Neutrophil (primary cell): ENCODE data around the gene MAN2B2.

Experiments used
- H3K27ac ChIP-seq: fragments of 200-600 bp; sonication (generic); 2 replicates; pipeline ENCODE4 v1.5.1; 2016; ENCODE audit warnings: mild to moderate bottlenecking, moderate library complexity
- H3K27me3 ChIP-seq: fragments of 200-600 bp; sonication (generic); 2 replicates; pipeline ENCODE4 v1.6.0; 2016; ENCODE audit warnings: mild to moderate bottlenecking
- H3K36me3 ChIP-seq: fragments of 200-600 bp; sonication (generic); 2 replicates; pipeline ENCODE4 v1.5.1; 2017
- H3K4me1 ChIP-seq, 2 experiments: fragments of 200-600 bp in 1 of 2; sonication (generic) in 1 of 2; 1 replicate in 1 of 2; 2 replicates in 1 of 2; pipeline versions ENCODE4 v1.5.1 to v1.6.1; 2013 to 2016; ENCODE audit warnings: low read depth in 1 of 2, low read length in 1 of 2, mild to moderate bottlenecking in 1 of 2, moderate library complexity in 1 of 2; ENCODE audit not compliant: control insufficient read depth in 1 of 2, insufficient read depth in 1 of 2
- H3K4me3 ChIP-seq, 2 experiments: fragments of 200-600 bp in 1 of 2; sonication (generic) in 1 of 2; 1 replicate in 1 of 2; 2 replicates in 1 of 2; pipeline ENCODE4 v1.5.1; 2013 to 2016; ENCODE audit warnings: low read depth in 1 of 2, low read length in 1 of 2, mild to moderate bottlenecking in 1 of 2, moderate library complexity in 1 of 2
- H3K9me3 ChIP-seq: fragments of 200-600 bp; sonication (generic); 2 replicates; pipeline ENCODE4 v1.5.1; 2016
- TF ChIP-seq, protein P1 (sequence below): fragments of 200-600 bp; sonication (generic); IDR thresholded peaks from 2 replicates; pipeline ENCODE4 v1.5.1; 2016; ENCODE audit warnings: antibody characterized with exemption

MAN2B2 gene

DNA sequence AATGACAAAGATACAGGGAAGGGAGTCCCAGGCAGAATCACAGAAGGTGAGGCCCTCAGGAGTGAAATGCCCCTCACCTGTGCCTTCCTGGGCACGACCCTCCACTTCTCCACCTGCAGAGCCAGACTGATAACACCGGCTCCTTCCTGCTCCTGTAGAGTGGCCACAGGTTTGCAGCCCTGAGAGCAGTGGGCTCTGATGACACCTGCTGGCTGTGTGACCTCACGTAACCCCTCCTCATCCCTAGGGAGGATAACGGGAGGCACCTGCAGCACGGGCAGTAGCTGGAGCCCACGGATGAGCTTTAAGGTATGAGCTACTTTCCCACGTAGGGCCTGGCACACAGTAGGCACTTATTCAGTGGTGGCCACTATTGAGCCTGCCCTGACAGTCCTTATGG, 25.5 kb upstream of the MAN2B2 start:
- Histone ChIP-seq H3K36me3 (no peaks in the 10 kb centered on the region), H3K9me3 (no peaks in the 10 kb centered on the region), H3K4me1 (no peaks in the 10 kb centered on the region), H3K27ac (no peak overlapping the region), H3K4me3 (no peak overlapping the region), H3K27me3 (peaks cover 68% of the 10 kb centered on the region)
- TF ChIP-seq, protein P1, sequence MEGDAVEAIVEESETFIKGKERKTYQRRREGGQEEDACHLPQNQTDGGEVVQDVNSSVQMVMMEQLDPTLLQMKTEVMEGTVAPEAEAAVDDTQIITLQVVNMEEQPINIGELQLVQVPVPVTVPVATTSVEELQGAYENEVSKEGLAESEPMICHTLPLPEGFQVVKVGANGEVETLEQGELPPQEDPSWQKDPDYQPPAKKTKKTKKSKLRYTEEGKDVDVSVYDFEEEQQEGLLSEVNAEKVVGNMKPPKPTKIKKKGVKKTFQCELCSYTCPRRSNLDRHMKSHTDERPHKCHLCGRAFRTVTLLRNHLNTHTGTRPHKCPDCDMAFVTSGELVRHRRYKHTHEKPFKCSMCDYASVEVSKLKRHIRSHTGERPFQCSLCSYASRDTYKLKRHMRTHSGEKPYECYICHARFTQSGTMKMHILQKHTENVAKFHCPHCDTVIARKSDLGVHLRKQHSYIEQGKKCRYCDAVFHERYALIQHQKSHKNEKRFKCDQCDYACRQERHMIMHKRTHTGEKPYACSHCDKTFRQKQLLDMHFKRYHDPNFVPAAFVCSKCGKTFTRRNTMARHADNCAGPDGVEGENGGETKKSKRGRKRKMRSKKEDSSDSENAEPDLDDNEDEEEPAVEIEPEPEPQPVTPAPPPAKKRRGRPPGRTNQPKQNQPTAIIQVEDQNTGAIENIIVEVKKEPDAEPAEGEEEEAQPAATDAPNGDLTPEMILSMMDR = no peak

DNA sequence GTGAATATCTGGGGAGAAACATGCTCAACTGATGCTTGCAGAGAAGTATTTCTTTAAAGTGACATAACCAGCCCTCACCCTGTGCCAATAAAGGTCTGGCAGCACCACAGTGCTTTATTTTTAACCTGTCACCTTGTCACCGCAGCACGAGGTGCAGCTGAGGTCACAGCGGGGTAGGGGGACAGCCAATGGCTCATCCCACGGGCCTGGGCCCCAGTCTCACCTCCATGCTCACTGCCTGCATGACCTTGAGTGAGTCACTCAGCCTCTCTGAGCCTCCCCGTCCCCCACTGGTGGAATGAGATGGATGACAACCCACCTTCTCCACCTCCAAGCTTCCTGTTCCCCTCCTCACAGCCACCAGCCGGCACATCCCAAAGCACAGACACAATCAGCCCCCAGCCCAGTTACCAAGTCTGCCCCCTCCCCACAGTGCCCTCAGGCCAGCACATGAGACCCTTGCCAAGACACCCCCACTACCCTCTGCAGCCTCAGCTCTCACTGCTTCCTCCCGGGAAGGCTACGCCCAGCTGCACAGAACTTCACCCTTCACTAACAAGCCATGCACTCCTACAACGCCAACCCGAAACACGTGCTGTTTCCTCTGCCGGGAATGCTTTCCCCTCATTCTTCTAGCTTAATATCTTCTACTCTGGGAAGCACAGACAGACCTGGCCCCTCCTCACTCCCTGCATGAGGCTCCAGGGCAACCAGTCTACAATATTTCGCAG, 24.9 kb upstream of the MAN2B2 start:
- Histone ChIP-seq H3K36me3 (no peaks in the 10 kb centered on the region), H3K4me3 (no peak overlapping the region), H3K27ac (no peak overlapping the region), H3K9me3 (no peaks in the 10 kb centered on the region), H3K4me1 (no peaks in the 10 kb centered on the region), H3K27me3 (peaks cover 70% of the 10 kb centered on the region)
- TF ChIP-seq, protein P1 = no peak

DNA sequence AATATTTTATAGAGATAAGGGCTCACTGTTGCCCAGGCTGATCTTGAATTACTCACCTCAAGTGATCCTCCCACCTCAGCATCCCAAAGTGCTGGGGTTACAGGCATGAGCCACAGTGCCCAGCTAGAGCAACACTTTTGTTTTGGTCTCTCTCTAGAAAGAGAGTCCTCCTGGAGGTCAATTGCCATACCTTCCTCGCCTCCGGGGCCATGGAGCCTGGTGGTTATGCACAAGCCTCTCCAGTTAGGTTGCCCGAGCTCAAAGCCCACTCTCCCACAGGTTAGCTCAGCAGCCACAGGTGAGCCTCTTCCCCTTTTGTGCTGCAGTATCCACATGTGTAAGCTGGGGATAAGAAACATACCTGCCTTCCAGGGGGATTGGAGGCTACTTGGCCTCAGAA, 24.2 kb upstream of the MAN2B2 start:
- Histone ChIP-seq H3K27me3 (peaks cover 71% of the 10 kb centered on the region), H3K4me3 (no peak overlapping the region), H3K4me1 (no peaks in the 10 kb centered on the region), H3K36me3 (no peaks in the 10 kb centered on the region), H3K9me3 (no peaks in the 10 kb centered on the region), H3K27ac (no peak overlapping the region)
- TF ChIP-seq, protein P1 = no peak

DNA sequence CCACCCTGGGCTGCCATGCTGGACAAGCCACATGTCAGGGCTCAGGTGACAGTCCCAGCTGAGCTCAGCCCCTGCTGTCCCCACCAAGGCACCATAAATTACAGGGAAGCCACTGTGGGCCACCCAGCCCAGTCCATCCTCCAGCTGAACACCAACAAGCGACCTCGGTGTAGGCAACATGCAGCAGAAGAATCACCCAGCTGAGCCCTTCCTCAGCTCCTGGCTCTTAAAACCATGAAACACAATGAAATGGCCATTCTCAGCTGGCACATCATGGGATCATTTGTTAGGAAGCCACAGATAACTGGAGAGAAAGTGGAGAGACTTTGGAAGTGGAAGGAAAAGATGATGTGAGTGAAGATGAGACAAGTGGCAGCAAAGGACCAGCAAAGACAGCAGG, 23.3 kb upstream of the MAN2B2 start:
- H3K27me3 ChIP-seq = peaks cover 79% of the 10 kb centered on the region
- no peaks in the 10 kb centered on the region for H3K36me3 ChIP-seq
- TF ChIP-seq, protein P1 = no peak
- H3K9me3 ChIP-seq = no peaks in the 10 kb centered on the region
- no peaks in the 10 kb centered on the region for H3K4me1 ChIP-seq
- no peak overlapping the region for H3K27ac ChIP-seq
- no peak overlapping the region for H3K4me3 ChIP-seq

DNA sequence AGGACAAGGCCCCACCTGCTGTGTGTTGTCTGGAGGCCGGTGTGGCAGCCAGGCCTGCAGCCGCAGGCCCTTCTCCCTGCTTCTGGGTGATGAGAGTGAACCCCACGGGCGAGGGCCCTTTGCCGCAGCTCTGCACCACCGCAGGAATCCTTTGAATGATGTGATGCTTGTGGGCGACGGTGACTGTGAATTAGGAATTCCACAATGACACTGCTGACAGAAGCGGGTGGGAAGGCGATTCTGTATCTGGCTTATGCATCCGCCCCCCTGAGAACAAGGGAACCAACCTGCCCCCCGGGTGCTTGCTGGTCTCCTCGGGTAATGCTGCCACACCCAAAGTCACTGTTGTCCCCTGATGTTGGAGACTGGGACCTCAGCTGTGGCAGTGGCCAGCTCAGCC, 19.5 kb upstream of the MAN2B2 start:
- no peaks in the 10 kb centered on the region for H3K4me1 ChIP-seq
- TF ChIP-seq, protein P1 = no peak
- H3K9me3 ChIP-seq = no peaks in the 10 kb centered on the region
- peaks cover 91% of the 10 kb centered on the region for H3K27me3 ChIP-seq
- no peak overlapping the region for H3K27ac ChIP-seq
- no peak overlapping the region for H3K4me3 ChIP-seq
- H3K36me3 ChIP-seq = no peaks in the 10 kb centered on the region
